Kidney epithelial cell (primary cell): ENCODE measurements around the gene E2F1. TPM values are rescaled to one million over a fixed set of nuclear protein-coding genes. Genes with fewer than 3 reads are reported as not detected.

ENCODE experiments used
- DNase-seq: peaks from one replicate; pipeline ENCODE4 v3.0.0-alpha.2; 2010; ENCODE audit warnings: low read depth
- H3K27me3 ChIP-seq: 2 replicates; pipeline ENCODE4 v1.6.0; 2011; ENCODE audit warnings: low read length; ENCODE audit not compliant: control insufficient read depth, insufficient read depth
- H3K36me3 ChIP-seq: 2 replicates; pipeline ENCODE4 v1.5.1; 2011; ENCODE audit warnings: low read length; ENCODE audit not compliant: control insufficient read depth, insufficient read depth
- H3K4me3 ChIP-seq: 2 replicates; pipeline ENCODE4 v1.5.1; 2011; ENCODE audit warnings: low read depth, mild to moderate bottlenecking, control low read depth, low read length
- total RNA-seq: library from RNA; depleted of rRNA; stranded (reverse); fragments of >200 nt; gene quantifications from 2 replicates; pipeline ENCODE4 v1.2.3, GENCODE V29; 2015
- TF ChIP-seq, protein P1 (sequence below): IDR thresholded peaks from 2 replicates; pipeline ENCODE4 v1.5.1; 2011; ENCODE audit warnings: mild to moderate bottlenecking, moderate library complexity, low read length, control low read depth, inconsistent platforms; ENCODE audit not compliant: insufficient read depth, poor library complexity, severe bottlenecking

The E2F1 gene, protein sequence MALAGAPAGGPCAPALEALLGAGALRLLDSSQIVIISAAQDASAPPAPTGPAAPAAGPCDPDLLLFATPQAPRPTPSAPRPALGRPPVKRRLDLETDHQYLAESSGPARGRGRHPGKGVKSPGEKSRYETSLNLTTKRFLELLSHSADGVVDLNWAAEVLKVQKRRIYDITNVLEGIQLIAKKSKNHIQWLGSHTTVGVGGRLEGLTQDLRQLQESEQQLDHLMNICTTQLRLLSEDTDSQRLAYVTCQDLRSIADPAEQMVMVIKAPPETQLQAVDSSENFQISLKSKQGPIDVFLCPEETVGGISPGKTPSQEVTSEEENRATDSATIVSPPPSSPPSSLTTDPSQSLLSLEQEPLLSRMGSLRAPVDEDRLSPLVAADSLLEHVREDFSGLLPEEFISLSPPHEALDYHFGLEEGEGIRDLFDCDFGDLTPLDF
- total RNA-seq, result 3.2 and 4.1 TPM in 2 replicates

DNA sequence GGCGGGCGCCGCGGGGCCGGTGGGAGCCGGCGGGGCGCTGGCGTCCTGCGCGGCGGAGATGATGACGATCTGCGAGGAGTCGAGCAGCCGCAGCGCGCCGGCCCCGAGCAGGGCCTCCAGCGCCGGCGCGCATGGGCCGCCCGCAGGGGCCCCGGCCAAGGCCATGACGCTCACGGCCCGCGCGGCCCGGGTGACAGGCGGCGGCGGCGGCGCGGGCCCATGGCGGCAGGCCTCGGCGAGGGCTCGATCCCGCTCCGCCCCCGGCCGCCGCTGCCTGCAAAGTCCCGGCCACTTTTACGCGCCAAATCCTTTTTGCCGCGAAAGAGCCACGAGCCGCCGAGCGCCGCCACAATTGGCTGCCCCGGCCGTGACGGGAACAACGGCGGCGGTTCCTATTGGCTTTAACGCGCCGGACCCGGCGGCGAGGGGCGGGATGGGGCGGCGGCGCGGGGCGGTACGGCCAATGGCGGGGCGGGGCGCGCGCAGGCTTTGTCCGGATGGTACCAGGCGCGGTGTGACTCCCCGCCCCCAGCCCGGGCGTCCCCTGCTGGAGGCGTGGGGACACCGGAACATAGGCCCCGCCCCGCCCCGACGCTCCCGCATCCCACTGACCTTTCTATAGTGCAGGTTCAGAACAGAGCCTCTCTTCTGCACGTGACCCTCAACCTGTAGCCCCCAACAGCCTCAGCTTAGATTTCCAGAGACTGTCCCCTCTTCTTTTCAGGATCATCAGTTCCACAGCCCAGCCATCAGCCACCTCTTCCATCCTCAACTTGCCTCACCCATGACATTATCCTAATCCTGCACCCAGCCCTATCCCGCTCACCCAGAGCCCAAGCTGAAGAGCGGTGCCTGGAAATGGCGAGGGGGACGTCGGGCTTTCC lies at the start of gene E2F1:
E2F1 (minus strand) TSS at position 286 of the 884 bp plus-strand sequence; CDS start at position 165, 121 bp downstream.
- no peak for DNase-seq
- H3K36me3 ChIP-seq, result no peaks in the 10 kb centered on the region
- TF ChIP-seq, protein P1, sequence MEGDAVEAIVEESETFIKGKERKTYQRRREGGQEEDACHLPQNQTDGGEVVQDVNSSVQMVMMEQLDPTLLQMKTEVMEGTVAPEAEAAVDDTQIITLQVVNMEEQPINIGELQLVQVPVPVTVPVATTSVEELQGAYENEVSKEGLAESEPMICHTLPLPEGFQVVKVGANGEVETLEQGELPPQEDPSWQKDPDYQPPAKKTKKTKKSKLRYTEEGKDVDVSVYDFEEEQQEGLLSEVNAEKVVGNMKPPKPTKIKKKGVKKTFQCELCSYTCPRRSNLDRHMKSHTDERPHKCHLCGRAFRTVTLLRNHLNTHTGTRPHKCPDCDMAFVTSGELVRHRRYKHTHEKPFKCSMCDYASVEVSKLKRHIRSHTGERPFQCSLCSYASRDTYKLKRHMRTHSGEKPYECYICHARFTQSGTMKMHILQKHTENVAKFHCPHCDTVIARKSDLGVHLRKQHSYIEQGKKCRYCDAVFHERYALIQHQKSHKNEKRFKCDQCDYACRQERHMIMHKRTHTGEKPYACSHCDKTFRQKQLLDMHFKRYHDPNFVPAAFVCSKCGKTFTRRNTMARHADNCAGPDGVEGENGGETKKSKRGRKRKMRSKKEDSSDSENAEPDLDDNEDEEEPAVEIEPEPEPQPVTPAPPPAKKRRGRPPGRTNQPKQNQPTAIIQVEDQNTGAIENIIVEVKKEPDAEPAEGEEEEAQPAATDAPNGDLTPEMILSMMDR, result peak; percentile 32
- H3K4me3 ChIP-seq, result peak within 1 kb of the TSS; percentile 47
- H3K27me3 ChIP-seq, result no peaks in the 10 kb centered on the region

DNA sequence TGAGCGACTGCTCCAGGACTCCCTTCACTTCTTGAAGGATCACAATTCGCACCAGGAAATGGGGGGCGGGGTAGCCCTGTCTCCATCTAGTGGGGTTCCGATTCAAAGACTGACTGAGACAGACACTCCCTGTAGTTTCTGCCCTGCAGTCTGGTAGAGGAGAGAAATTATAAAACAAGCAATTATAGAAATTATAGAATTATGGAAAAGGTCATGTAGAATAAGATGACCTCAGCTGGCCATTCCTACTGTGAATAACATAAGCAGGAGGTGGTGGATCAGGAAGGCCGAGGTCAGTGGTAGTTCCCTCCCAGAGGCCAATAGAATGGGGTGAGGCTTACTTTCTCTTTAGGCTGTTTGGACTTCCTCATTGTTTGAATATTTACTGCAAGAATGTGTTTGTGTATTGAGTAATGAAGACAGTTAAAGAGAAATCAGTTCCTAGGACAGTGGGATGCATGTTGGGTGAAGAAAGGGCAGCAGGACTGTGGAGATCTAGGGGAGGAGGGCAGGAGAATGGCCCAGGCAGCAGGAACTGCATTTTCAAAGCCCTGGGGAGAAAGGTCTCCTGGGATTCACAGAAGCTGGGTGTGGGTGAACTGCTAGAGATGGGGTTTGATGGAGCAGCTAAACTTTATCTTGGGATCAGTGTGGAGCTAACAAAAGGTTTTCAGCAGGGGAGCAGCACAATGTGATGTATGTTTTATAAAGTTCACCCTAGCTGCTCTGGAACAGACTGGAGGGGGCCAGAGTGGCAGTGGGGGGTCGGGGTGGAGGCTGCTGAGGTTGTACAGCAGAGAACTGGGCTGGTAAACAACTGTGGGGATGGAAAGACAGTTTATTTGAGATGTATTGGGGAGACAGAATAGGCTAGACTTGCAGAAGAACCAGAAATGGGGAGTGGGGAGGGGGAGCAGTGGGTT lies 47.7 kb upstream of the E2F1 start:
- TF ChIP-seq, protein P1, result no peak
- no peaks in the 10 kb centered on the region for H3K27me3 ChIP-seq
- no peak for DNase-seq
- H3K4me3 ChIP-seq, result no peak overlapping the region
- no peaks in the 10 kb centered on the region for H3K36me3 ChIP-seq

DNA sequence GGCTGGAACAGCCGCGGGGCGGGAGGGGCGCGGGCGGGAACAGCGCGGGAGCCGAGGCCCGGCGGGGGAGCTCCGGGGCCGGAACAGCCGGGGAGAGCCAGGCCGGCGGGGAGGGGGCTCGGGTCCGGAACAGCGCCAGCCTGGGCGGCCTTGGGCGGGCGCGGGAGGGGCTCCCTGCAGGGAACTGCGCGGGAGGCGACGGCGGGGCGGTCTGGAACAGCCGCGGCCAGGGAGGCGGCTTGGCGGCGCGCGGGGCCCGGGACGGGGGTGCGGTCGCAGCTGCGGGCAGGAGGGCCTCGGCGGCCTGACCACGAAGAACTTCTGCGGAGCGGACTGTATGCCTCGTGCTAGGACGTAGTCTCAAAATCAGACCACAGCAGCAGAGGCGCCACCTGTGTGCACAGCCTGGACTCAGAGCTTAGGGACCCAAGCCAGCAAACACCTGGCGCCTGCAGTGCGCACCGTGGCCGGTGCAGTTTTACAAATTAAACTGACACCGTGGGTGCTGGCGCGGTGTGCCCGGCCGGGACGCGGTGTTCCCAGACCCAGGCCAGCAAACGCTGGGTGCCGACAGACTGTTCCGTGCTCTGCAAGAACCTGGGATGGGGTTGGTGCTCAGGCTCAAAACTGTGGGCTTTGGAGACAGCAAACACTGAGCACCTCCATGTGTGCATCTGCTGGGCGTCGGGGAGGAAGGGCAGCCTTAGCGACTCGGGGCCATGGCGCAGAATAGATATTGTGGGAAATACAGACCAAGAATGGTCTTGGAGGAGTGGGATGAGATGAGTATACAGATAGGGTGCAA lies 46.2 kb upstream of the E2F1 start:
- H3K36me3 ChIP-seq, result no peaks in the 10 kb centered on the region
- TF ChIP-seq, protein P1, result no peak
- H3K4me3 ChIP-seq, result peak overlapping the region; percentile 36
- DNase-seq, result no peak
- H3K27me3 ChIP-seq, result no peaks in the 10 kb centered on the region

DNA sequence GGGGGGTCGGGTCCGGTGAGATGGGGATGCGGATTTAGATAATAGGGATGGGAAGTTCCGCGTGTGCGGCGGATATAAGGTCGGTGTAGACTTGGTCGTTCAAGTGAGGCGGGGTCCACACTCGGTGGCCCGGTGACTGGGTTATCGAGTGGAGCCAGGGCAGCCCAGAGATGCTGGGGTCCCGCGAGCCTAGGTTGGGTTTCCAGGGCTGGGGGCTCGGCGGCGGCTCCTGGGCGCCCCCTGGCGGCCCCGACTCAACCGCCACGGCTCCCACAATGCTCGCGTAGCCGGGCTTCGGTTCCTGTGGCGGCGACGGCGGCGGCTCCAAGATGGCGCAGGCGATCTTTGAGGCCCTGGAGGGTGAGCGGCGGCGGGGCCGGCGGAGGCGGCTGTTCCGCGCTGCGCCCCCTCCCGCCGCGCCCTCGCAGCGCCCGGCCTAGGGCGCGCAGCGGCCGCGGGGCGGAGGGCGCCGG lies 45.5 kb upstream of the E2F1 start, which contains the start of gene ZNF341:
ZNF341 (plus strand) TSS at position 304 of the 473 bp plus-strand sequence; CDS start at position 330, 26 bp downstream.
- no peaks in the 10 kb centered on the region for H3K36me3 ChIP-seq
- no peaks in the 10 kb centered on the region for H3K27me3 ChIP-seq
- no peak for DNase-seq
- TF ChIP-seq, protein P1, result peak; percentile 62
- peak within 1 kb of the TSS; percentile 46 for H3K4me3 ChIP-seq
